ENCODE measurements around the gene BUD31.

DNA sequence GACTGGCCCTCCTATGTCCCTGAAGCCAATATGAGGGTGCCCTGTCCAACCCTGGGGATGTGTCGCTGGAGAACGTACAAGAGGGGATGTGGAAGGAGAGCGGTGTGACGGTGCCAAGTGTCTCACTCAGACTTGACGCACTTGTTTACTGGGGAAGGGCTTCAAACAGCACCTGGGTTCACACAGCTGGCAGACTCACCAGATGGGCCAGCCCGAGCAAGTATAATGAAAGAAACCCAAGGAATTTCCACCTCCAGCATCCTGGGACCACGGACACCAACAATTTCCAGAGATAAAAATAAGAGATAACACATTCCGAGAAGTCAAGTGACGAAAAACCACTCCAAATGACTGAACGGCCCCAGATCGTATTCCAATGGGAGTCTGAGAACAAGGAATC, 51.9 kb downstream of the BUD31 start:
- no peak for TF ChIP-seq SP1 (IDR thresholded peaks at IDR 0.05; ENCODE audit: low read depth)
- no peak for TF ChIP-seq CTCF (IDR thresholded peaks at IDR 0.05 in 2 of 3, conservative IDR thresholded peaks at IDR 0.05 in 1 of 3; ENCODE audit: borderline replicate concordance in 1 of 3, insufficient read depth in 1 of 3, low read depth in 2 of 3, low read length in 2 of 3)
- TF ChIP-seq JUND (IDR thresholded peaks at IDR 0.05) = no peak
- TF ChIP-seq POLR2AphosphoS5 (IDR thresholded peaks at IDR 0.05; ENCODE audit: low read depth, low read length) = no peak
- TF ChIP-seq ATF3 (IDR thresholded peaks at IDR 0.05) = no peak

Measured in HCT116 (cell line).